Measurements from ENCODE around the gene SLC17A9.

Gene SLC17A9

GRCh38 chr20:62986257-62986800, 33.8 kb downstream of the SLC17A9 start:
- no peak for DNase-seq

- DNase-seq, result no peak
These were observed 34.6 kb downstream of the SLC17A9 start for GRCh38 chr20:62987114-62987513.

- DNase-seq, result no peak
These were observed 36.7 kb downstream of the SLC17A9 start for GRCh38 chr20:62989201-62989601.

GRCh38 chr20:62990306-62990825, 37.9 kb downstream of the SLC17A9 start:
- no peak for DNase-seq

GRCh38 chr20:62991196-62991807, 38.8 kb downstream of the SLC17A9 start:
- no peak for DNase-seq

GRCh38 chr20:62991863-62992262, 39.4 kb downstream of the SLC17A9 start:
- no peak for DNase-seq

- DNase-seq, result no peak
These were observed 41.5 kb downstream of the SLC17A9 start for GRCh38 chr20:62993856-62994494.

- no peak for DNase-seq
These were observed 42.4 kb downstream of the SLC17A9 start for GRCh38 chr20:62994869-62995281.

GRCh38 chr20:62995481-62995880, 43.0 kb downstream of the SLC17A9 start:
- DNase-seq, result no peak

- DNase-seq, result peak; percentile 54
These were observed 43.5 kb downstream of the SLC17A9 start for GRCh38 chr20:62995898-62996595.

- DNase-seq, result no peak
These were observed 44.1 kb downstream of the SLC17A9 start for GRCh38 chr20:62996596-62996982.

- no peak for DNase-seq
These were observed 45.0 kb downstream of the SLC17A9 start for GRCh38 chr20:62997417-62998035.

- DNase-seq, result no peak
These were observed 45.9 kb downstream of the SLC17A9 start for GRCh38 chr20:62998449-62998848.

GRCh38 chr20:62999580-62999979, 47.1 kb downstream of the SLC17A9 start:
- DNase-seq, result no peak

- DNase-seq, result no peak
These were observed 47.5 kb downstream of the SLC17A9 start for GRCh38 chr20:63000036-63000435.

GRCh38 chr20:63000958-63001357, 48.4 kb downstream of the SLC17A9 start:
- no peak for DNase-seq

GRCh38 chr20:63002511-63002910, 50.0 kb downstream of the SLC17A9 start:
- no peak for DNase-seq

GRCh38 chr20:63003546-63003945, 51.0 kb downstream of the SLC17A9 start:
- DNase-seq, result no peak

- DNase-seq, result no peak
These were observed 52.3 kb downstream of the SLC17A9 start for GRCh38 chr20:63004607-63005364.

GRCh38 chr20:63005365-63005861, 52.9 kb downstream of the SLC17A9 start:
- no peak for DNase-seq

- no peak for DNase-seq
These were observed 53.5 kb downstream of the SLC17A9 start for GRCh38 chr20:63005862-63006539.
